NCI-H2227 (cell line): ENCODE measurements around the gene SH3GL1.
"Not testable (repeated sequence)": the region's sequence is repeated elsewhere in the genome, so short reads cannot be mapped to it uniquely, and the experiment has no call there.

Experiments used
- DNase-seq: peaks from one replicate; lab custom pipeline; 2025; ENCODE audit not compliant: unreplicated experiment; lab: John Stamatoyannopoulos, UW

SH3GL1 gene

GRCh38 chr19:4363571-4364304, 36.6 kb downstream of the SH3GL1 start:
- DNase-seq = no peak

GRCh38 chr19:4362831-4363545, 37.4 kb downstream of the SH3GL1 start:
- no peak for DNase-seq

DNA sequence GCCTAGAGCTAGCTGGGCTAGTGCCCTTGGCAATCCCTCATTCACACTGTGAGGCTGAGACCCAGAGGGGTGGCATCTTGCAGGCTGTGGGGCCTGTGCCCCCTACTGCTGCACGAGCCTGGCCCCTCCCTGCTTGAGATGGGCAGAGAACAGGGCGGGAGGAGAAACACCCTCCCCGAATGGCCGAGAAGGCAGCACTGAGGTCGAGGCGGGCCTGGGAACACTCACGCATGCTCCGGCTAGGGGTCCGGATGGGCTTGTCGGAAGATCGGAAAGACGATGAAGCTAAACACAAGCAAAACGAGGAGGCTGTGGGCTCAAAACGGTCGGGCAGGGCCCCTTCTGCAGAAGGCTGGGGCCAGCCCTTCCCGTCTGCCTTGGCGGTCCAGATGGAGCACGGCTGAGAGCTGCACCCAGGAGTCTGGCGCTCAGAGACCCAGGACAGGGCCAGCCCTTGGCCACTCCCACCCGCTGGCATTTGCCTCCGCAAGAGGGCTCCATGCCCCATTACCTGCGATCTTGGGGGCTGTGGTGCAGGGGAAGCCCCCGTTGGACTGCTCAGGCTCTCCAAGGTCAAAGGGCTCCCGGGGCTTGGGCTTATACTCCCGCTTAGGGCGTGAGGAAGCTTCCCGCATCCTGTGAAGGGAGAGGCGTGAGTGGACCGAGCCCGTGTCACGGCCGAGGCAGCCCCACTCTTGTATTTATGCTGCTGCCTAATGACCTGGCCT, 38.1 kb downstream of the SH3GL1 start:
- DNase-seq = no peak

GRCh38 chr19:4361152-4362046, 38.9 kb downstream of the SH3GL1 start:
- DNase-seq = no peak

- no peak for DNase-seq
Measured at GRCh38 chr19:4360641-4361151, 39.7 kb downstream of the SH3GL1 start.

- DNase-seq = no peak
Measured at GRCh38 chr19:4360081-4360569, 40.2 kb downstream of the SH3GL1 start.

- DNase-seq = no peak
Measured at GRCh38 chr19:4359627-4360000, 40.7 kb downstream of the SH3GL1 start.

DNA sequence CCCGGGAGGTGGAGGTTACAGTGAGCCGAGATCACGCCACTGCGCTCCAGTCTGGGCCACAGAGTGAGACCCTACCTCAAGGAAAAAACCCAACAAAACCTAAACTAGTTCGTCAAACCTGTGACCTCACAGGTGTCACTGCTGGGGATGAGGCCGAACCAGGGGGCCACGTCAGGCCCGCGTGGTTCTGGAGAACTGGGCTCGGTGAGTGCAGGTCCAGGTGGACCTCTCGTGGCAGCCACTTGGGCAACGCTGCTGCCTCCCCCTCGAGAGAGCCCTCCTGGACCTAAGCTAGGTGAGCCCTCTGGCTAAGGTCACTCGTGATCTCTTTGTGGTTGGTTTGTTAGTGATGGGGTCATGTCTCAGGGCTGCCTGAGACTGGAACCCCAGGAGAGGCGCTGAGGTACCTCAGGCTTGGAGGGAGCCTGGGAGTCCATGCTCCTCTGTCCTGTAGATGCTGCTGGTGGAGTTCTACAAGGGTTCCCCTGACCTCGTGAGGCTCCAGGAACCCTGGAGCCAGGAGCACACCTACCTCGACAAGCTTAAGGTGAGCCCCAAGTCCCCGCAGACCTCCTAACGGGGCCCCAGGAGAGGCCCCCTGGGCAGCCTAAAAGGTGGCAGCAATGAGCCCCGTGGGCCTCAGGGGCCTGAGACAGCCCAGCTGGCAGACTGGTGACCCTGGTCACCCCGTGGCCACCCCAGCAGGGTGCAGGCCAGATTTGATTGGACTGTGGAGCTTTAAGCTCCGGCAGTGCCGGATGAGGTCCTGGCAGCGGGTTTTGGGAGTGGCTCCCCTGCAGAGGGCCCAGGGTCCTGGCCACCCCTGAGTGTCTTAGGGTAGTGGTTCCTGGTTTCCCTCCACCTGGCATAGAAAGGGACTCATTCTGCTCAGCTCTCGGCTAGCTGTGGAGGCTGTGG, 41.4 kb downstream of the SH3GL1 start:
- no peak for DNase-seq

- no peak for DNase-seq
Measured at GRCh38 chr19:4357921-4358326, 42.4 kb downstream of the SH3GL1 start.

DNA sequence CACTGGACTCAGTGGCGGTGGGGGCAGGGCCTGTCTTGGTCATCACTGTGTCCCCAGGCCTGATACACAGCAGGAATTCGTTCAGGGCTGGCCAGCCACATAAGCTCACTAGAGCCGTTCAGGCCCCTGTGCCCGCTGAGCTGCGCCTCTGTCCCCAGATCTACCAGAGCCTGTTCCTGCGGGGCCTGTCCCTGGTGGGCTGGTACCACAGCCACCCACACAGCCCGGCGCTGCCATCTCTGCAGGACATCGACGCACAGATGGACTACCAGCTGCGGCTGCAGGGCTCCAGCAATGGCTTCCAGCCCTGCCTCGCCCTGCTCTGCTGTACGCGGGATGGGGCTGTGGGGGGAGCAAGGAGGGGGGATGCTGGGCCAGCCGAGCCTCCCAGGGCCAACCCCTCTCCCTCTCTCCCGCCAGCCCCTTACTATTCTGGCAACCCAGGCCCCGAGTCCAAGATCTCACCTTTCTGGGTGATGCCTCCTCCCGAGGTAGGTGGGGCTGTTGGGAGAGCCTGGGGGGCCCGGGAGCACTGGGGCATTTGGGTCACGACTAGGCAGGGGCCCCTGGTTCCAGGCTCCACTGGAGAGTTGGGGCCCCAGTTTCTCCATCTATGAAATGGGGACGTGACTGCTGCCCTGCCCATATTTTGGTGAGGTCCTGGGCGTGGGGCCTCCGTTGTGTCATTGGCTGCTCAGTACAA, 43.1 kb downstream of the SH3GL1 start:
- no peak for DNase-seq

- no peak for DNase-seq
Measured at GRCh38 chr19:4354897-4355296, 45.5 kb downstream of the SH3GL1 start.

DNA sequence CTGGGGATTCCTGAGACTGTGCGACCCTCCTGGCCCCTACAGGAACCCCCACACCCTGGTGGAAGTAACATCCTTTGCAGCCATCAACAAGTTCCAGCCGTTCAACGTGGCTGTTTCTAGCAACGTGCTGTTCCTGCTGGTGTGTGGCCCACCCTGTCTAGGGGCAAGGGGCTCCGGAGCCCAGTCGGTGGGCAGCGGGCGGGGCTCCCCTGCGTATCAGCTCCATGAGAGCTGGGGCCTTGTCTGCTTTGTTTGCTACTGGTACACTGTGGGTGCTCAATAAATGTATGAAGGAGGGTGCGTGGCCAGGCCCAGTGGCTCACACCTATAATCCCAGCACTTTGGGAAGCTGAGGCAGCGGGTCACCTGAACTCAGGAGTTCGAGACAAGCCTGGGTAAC, 46.1 kb downstream of the SH3GL1 start:
- no peak for DNase-seq

GRCh38 chr19:4352701-4353121, 47.6 kb downstream of the SH3GL1 start:
- peak; percentile 72 for DNase-seq

GRCh38 chr19:4350726-4351125, 49.6 kb downstream of the SH3GL1 start:
- DNase-seq = no peak

DNA sequence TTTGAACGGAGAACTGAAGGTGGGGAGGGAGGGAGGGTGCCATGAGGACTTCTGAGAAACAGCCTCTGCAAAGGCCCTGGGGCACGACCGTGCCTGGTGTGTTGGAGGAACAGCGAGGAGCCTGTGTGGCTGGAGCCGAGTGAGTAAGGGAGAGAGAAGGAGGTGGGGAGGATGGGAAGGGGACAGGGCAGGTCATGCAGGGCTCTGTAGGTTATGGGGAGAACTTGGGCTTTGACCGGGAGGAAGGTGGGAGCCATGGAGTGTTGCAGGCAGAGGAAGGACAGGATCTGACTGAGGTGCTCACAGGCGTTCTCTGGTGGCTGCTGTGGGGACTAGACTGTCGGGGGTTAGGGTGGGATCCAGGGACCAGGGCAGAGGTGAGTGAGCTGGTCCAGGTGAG, 50.2 kb downstream of the SH3GL1 start:
- DNase-seq = no peak

DNA sequence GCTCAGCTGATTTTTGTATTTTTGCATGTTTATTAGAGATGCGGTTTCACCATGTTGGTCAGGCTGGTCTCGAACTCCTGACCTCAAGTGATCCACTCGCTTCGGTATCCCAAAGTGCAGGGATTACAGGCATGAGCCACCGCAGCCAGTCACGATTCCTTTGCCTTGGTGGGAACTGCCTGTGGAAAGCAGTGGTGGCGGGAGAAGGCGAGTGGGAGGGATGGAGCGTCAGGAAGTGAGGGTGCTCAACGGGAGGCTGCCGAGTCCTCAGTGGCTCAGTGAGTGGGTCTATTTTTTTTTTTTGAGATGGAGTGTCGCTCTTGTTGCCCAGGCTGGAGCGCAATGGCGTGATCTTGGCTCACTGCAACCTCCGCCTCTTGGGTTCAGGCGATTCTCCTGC, 51.1 kb downstream of the SH3GL1 start:
- not testable (repeated sequence) for DNase-seq

DNA sequence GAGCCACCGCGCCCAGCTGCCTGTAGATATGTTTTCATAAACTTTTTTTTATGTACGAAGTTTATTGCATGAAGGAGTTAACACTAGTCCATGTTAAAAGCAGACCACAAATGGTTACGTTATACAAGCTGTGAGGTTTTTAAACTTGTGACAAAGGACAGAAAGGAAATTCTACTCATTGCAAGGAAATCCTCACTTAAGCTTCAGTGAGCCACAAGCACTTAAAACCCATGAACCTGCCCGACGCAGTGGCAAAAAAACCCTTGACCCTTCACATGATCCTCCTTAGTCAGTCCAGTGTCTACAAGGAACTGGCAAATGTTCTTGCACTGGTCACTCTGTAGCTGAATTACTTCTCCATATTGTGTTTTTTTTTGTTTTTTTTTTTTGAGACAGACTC, 52.8 kb downstream of the SH3GL1 start:
- no peak for DNase-seq

GRCh38 chr19:4346020-4346383, 54.3 kb downstream of the SH3GL1 start:
- no peak for DNase-seq
